ENCODE measurements around the gene SCG3.

Gene SCG3

GRCh38 chr15:51668446-51668845, 12.9 kb upstream of the SCG3 start:
- no peaks in the 10 kb centered on the region for H3K36me3 Mint-ChIP-seq (ENCODE audit: low read depth)
- no peaks in the 10 kb centered on the region for H3K9me3 Mint-ChIP-seq
- H3K27ac Mint-ChIP-seq, result no peak overlapping the region
- intact Hi-C loops (cut with micrococcal nuclease), result no loop called here
- peaks cover 28% of the 10 kb centered on the region for H3K4me1 Mint-ChIP-seq (ENCODE audit: low read depth)
- no peaks in the 10 kb centered on the region for H3K27me3 Mint-ChIP-seq
- H3K4me3 Mint-ChIP-seq, result no peak overlapping the region

- Mint-ChIP-seq H3K4me3 (no peak overlapping the region), H3K27ac (no peak overlapping the region), H3K4me1 (ENCODE audit: low read depth) (peaks cover 33% of the 10 kb centered on the region), H3K9me3 (no peaks in the 10 kb centered on the region), H3K27me3 (no peaks in the 10 kb centered on the region), H3K36me3 (ENCODE audit: low read depth) (no peaks in the 10 kb centered on the region)
- intact Hi-C loops (cut with micrococcal nuclease), result no loop called here
Observed at GRCh38 chr15:51669381-51669780, 11.9 kb upstream of the SCG3 start.

- Mint-ChIP-seq H3K27me3 (peaks cover 9% of the 10 kb centered on the region), H3K36me3 (ENCODE audit: low read depth) (no peaks in the 10 kb centered on the region), H3K9me3 (no peaks in the 10 kb centered on the region), H3K27ac (no peak overlapping the region), H3K4me1 (ENCODE audit: low read depth) (peaks cover 33% of the 10 kb centered on the region), H3K4me3 (no peak overlapping the region)
- intact Hi-C loops (cut with micrococcal nuclease), result loop anchor here (5.0 kb wide), 1 partner anchor 80 kb away; the partner anchor contains the start of gene TMOD2
Observed at GRCh38 chr15:51672155-51672687, 9.1 kb upstream of the SCG3 start.

- Mint-ChIP-seq H3K27ac (no peak overlapping the region), H3K4me1 (ENCODE audit: low read depth) (peaks cover 33% of the 10 kb centered on the region), H3K36me3 (ENCODE audit: low read depth) (no peaks in the 10 kb centered on the region), H3K27me3 (peaks cover 10% of the 10 kb centered on the region), H3K9me3 (no peaks in the 10 kb centered on the region), H3K4me3 (no peak overlapping the region)
- intact Hi-C loops (cut with micrococcal nuclease), result loop anchor here (5.0 kb wide), 1 partner anchor 79 kb away; the partner anchor contains the start of gene TMOD2
Observed at GRCh38 chr15:51672913-51673857, 8.1 kb upstream of the SCG3 start.

GRCh38 chr15:51675234-51675633, 6.1 kb upstream of the SCG3 start:
- H3K4me1 Mint-ChIP-seq (ENCODE audit: low read depth), result peaks cover 33% of the 10 kb centered on the region
- H3K27ac Mint-ChIP-seq, result no peak overlapping the region
- H3K27me3 Mint-ChIP-seq, result peaks cover 17% of the 10 kb centered on the region
- intact Hi-C loops (cut with micrococcal nuclease), result no loop called here
- H3K4me3 Mint-ChIP-seq, result no peak overlapping the region
- no peaks in the 10 kb centered on the region for H3K9me3 Mint-ChIP-seq
- no peaks in the 10 kb centered on the region for H3K36me3 Mint-ChIP-seq (ENCODE audit: low read depth)

- Mint-ChIP-seq H3K4me1 (ENCODE audit: low read depth) (peaks cover 33% of the 10 kb centered on the region), H3K4me3 (no peak overlapping the region), H3K36me3 (ENCODE audit: low read depth) (no peaks in the 10 kb centered on the region), H3K9me3 (no peaks in the 10 kb centered on the region), H3K27ac (no peak overlapping the region), H3K27me3 (peaks cover 29% of the 10 kb centered on the region)
- intact Hi-C loops (cut with micrococcal nuclease), result no loop called here
Observed at GRCh38 chr15:51677021-51677420, 4.3 kb upstream of the SCG3 start.

GRCh38 chr15:51677452-51677851, 3.9 kb upstream of the SCG3 start:
- Mint-ChIP-seq H3K4me1 (ENCODE audit: low read depth) (peaks cover 29% of the 10 kb centered on the region), H3K27ac (no peak overlapping the region), H3K9me3 (no peaks in the 10 kb centered on the region), H3K27me3 (peaks cover 29% of the 10 kb centered on the region), H3K4me3 (no peak overlapping the region), H3K36me3 (ENCODE audit: low read depth) (no peaks in the 10 kb centered on the region)
- intact Hi-C loops (cut with micrococcal nuclease), result no loop called here

- Mint-ChIP-seq H3K9me3 (no peaks in the 10 kb centered on the region), H3K27me3 (peaks cover 33% of the 10 kb centered on the region), H3K27ac (no peak overlapping the region), H3K4me1 (ENCODE audit: low read depth) (peaks cover 22% of the 10 kb centered on the region), H3K4me3 (no peak overlapping the region), H3K36me3 (ENCODE audit: low read depth) (no peaks in the 10 kb centered on the region)
- intact Hi-C loops (cut with micrococcal nuclease), result no loop called here
Observed at GRCh38 chr15:51678096-51678495, 3.2 kb upstream of the SCG3 start.

GRCh38 chr15:51680321-51680720, 982 bp upstream of the SCG3 start:
- no peaks in the 10 kb centered on the region for H3K36me3 Mint-ChIP-seq (ENCODE audit: low read depth)
- no peak overlapping the region for H3K27ac Mint-ChIP-seq
- intact Hi-C loops (cut with micrococcal nuclease), result no loop called here

GRCh38 chr15:51687565-51687964, 6.3 kb downstream of the SCG3 start:
- Mint-ChIP-seq H3K27me3 (peaks cover 42% of the 10 kb centered on the region), H3K36me3 (ENCODE audit: low read depth) (no peaks in the 10 kb centered on the region), H3K4me3 (no peak overlapping the region), H3K27ac (no peak overlapping the region), H3K4me1 (ENCODE audit: low read depth) (peaks cover 24% of the 10 kb centered on the region), H3K9me3 (no peaks in the 10 kb centered on the region)
- intact Hi-C loops (cut with micrococcal nuclease), result no loop called here

More at GRCh38 chr15:51680321-51680720, 982 bp upstream of the SCG3 start:
- no peaks in the 10 kb centered on the region for H3K9me3 Mint-ChIP-seq
- H3K4me3 Mint-ChIP-seq, result no peak overlapping the region
- H3K4me1 Mint-ChIP-seq (ENCODE audit: low read depth), result peaks cover 14% of the 10 kb centered on the region
- peaks cover 40% of the 10 kb centered on the region for H3K27me3 Mint-ChIP-seq

- H3K36me3 Mint-ChIP-seq (ENCODE audit: low read depth), result no peaks in the 10 kb centered on the region
Observed at GRCh38 chr15:51688863-51689262, 7.6 kb downstream of the SCG3 start.

GRCh38 chr15:51692154-51692553, 10.9 kb downstream of the SCG3 start:
- H3K4me3 Mint-ChIP-seq, result no peak overlapping the region
- H3K36me3 Mint-ChIP-seq (ENCODE audit: low read depth), result no peaks in the 10 kb centered on the region
- H3K27me3 Mint-ChIP-seq, result peaks cover 32% of the 10 kb centered on the region
- H3K4me1 Mint-ChIP-seq (ENCODE audit: low read depth), result peaks cover 46% of the 10 kb centered on the region
- intact Hi-C loops (cut with micrococcal nuclease), result no loop called here
- no peak overlapping the region for H3K27ac Mint-ChIP-seq
- H3K9me3 Mint-ChIP-seq, result no peaks in the 10 kb centered on the region

More at GRCh38 chr15:51688863-51689262, 7.6 kb downstream of the SCG3 start:
- H3K9me3 Mint-ChIP-seq, result no peaks in the 10 kb centered on the region
- peaks cover 37% of the 10 kb centered on the region for H3K4me1 Mint-ChIP-seq (ENCODE audit: low read depth)
- intact Hi-C loops (cut with micrococcal nuclease), result no loop called here
- no peak overlapping the region for H3K27ac Mint-ChIP-seq
- H3K27me3 Mint-ChIP-seq, result peaks cover 38% of the 10 kb centered on the region
- H3K4me3 Mint-ChIP-seq, result no peak overlapping the region

- intact Hi-C loops (cut with micrococcal nuclease), result loop anchor here (5.0 kb wide), 1 partner anchor 34 kb away; no protein-coding TSS in a partner anchor
- Mint-ChIP-seq H3K27me3 (peaks cover 26% of the 10 kb centered on the region), H3K4me1 (ENCODE audit: low read depth) (peaks cover 30% of the 10 kb centered on the region), H3K36me3 (ENCODE audit: low read depth) (no peaks in the 10 kb centered on the region), H3K9me3 (no peaks in the 10 kb centered on the region), H3K4me3 (no peak overlapping the region), H3K27ac (no peak overlapping the region)
Observed at GRCh38 chr15:51696566-51696965, 15.3 kb downstream of the SCG3 start.

- Mint-ChIP-seq H3K36me3 (ENCODE audit: low read depth) (no peaks in the 10 kb centered on the region), H3K27me3 (peaks cover 26% of the 10 kb centered on the region), H3K27ac (no peak overlapping the region), H3K4me3 (no peak overlapping the region), H3K4me1 (ENCODE audit: low read depth) (peaks cover 24% of the 10 kb centered on the region), H3K9me3 (no peaks in the 10 kb centered on the region)
- intact Hi-C loops (cut with micrococcal nuclease), result loop anchor here (5.0 kb wide), 1 partner anchor 35 kb away; no protein-coding TSS in a partner anchor
Observed at GRCh38 chr15:51697163-51697562, 15.9 kb downstream of the SCG3 start.
